DOHH2 (cell line): ENCODE data around the gene ACTBL2.

Experiments
- EZH2phosphoT487 ChIP-seq: fragments of 200-600 bp; sonication (generic); IDR thresholded peaks from 2 replicates; pipeline ENCODE4 v1.6.1; 2017; ENCODE audit warnings: borderline replicate concordance, mild to moderate bottlenecking, antibody characterized with exemption, low read length, moderate library complexity, mixed read lengths
- TF ChIP-seq, protein P1 (sequence below): fragments of 200-600 bp; sonication (generic); IDR thresholded peaks from one replicate; pipeline ENCODE4 v1.5.1; 2014; ENCODE audit warnings: antibody characterized with exemption, mild to moderate bottlenecking, low read depth, low read length; ENCODE audit not compliant: poor library complexity, severe bottlenecking

DNA sequence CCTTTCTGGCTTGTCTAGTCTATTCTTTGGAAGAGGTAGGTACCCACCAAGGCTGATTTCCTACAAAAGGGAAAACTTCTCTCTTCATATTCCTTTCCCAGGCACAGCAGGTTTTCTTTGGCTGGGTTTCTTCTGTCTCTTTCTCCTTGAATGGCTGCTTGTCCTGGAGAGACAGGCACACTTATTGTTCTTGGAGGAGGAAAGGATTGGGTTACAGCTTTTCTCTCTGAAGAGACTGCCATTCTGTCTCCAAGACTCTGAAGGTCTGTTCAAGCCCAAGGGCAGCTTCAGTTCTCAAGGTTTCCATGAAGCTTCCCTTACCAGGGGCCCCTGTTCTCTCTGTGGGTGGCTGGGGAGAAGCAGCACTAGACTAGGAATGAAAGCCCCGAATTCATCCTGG, 33.9 kb downstream of the ACTBL2 start:
- TF ChIP-seq, protein P1, sequence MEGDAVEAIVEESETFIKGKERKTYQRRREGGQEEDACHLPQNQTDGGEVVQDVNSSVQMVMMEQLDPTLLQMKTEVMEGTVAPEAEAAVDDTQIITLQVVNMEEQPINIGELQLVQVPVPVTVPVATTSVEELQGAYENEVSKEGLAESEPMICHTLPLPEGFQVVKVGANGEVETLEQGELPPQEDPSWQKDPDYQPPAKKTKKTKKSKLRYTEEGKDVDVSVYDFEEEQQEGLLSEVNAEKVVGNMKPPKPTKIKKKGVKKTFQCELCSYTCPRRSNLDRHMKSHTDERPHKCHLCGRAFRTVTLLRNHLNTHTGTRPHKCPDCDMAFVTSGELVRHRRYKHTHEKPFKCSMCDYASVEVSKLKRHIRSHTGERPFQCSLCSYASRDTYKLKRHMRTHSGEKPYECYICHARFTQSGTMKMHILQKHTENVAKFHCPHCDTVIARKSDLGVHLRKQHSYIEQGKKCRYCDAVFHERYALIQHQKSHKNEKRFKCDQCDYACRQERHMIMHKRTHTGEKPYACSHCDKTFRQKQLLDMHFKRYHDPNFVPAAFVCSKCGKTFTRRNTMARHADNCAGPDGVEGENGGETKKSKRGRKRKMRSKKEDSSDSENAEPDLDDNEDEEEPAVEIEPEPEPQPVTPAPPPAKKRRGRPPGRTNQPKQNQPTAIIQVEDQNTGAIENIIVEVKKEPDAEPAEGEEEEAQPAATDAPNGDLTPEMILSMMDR, result no peak
- no peak for TF ChIP-seq EZH2phosphoT487
